T-cell (primary cell): ENCODE measurements around the gene GLCE. TPM values are rescaled to one million over a fixed set of nuclear protein-coding genes. Genes with fewer than 3 reads are reported as not detected.

ENCODE experiments used
- total RNA-seq, 35 experiments: library from RNA in 6 of 35; stranded (reverse) in 6 of 35; fragments of 120-200 nt in 1 of 35; gene quantifications; one replicate each; pipeline versions ENCODE4 v1.2.1 to v1.2.4 and lab custom pipeline; 2013 to 2026

The GLCE gene
- total RNA-seq, 5 donors from 2014 or later (not counting 1 experiment from before 2014, with no cell fraction given) = 5.1 to 6.6 (median 5.5) TPM

Other genes starting within 250 kb of the GLCE start
- gene SPESP1, start 230.1 kb upstream of the GLCE start, total RNA-seq = under 1 TPM in 2 of 5 donors, not detected in 3; 0.33 to 0.64 TPM
- gene NOX5, start 145.9 kb upstream of the GLCE start, total RNA-seq = under 1 TPM in 1 of 5 donors, not detected in 4; 0.10 TPM
- gene PAQR5, start 138.3 kb downstream of the GLCE start, total RNA-seq = under 1 TPM in 3 of 5 donors, not detected in 2; 0.03 to 0.07 (median 0.06) TPM